KMS-11 (cell line): ENCODE data around the gene FER1L5.
A peak's percentile ranks its signal among the peaks of the same experiment; 100 is the strongest.

Source experiments
- H2AFZ ChIP-seq: fragments of 200-600 bp; sonication (generic); 2 replicates; pipeline ENCODE4 v1.6.1; 2016; ENCODE audit warnings: antibody characterized with exemption, mixed run types, low read depth
- H3K27ac ChIP-seq: fragments of 200-600 bp; sonication (generic); 2 replicates; pipeline ENCODE4 v1.6.1; 2016; ENCODE audit warnings: mild to moderate bottlenecking, mixed run types
- H3K27me3 ChIP-seq: fragments of 200-600 bp; sonication (generic); 2 replicates; pipeline ENCODE4 v1.6.1; 2017; ENCODE audit warnings: mild to moderate bottlenecking, low read depth, mixed run types, moderate library complexity; ENCODE audit not compliant: insufficient read depth
- H3K36me3 ChIP-seq: fragments of 200-600 bp; sonication (generic); 2 replicates; pipeline ENCODE4 v1.6.1; 2017; ENCODE audit warnings: mild to moderate bottlenecking, mixed run types; ENCODE audit not compliant: insufficient read depth
- H3K4me1 ChIP-seq: fragments of 200-600 bp; sonication (generic); 2 replicates; pipeline ENCODE4 v1.6.1; 2016; ENCODE audit warnings: mild to moderate bottlenecking, low read depth, mixed run types; ENCODE audit not compliant: poor library complexity, severe bottlenecking
- H3K4me2 ChIP-seq: fragments of 200-600 bp; sonication (generic); 2 replicates; pipeline ENCODE4 v1.7.0; 2016; ENCODE audit warnings: mild to moderate bottlenecking, mixed run types
- H3K4me3 ChIP-seq: fragments of 200-600 bp; sonication (generic); IDR thresholded peaks from 2 replicates; pipeline ENCODE4 v1.6.1; 2017; ENCODE audit warnings: low read depth, low read length, mixed read lengths; ENCODE audit not compliant: insufficient read depth
- H3K79me2 ChIP-seq: fragments of 200-600 bp; sonication (generic); 2 replicates; pipeline ENCODE4 v1.6.1; 2016; ENCODE audit warnings: low read depth, mixed run types; ENCODE audit not compliant: insufficient read depth
- H3K9ac ChIP-seq: fragments of 200-600 bp; sonication (generic); 2 replicates; pipeline ENCODE4 v1.6.1; 2016; ENCODE audit warnings: mild to moderate bottlenecking, mixed run types
- H4K20me1 ChIP-seq: fragments of 200-600 bp; sonication (generic); 2 replicates; pipeline ENCODE4 v1.6.1; 2016; ENCODE audit warnings: mild to moderate bottlenecking, mixed run types; ENCODE audit not compliant: insufficient read depth
- TF ChIP-seq, protein P1 (sequence below): fragments of 200-600 bp; sonication (generic); conservative IDR thresholded peaks from 2 replicates; pipeline ENCODE4 v1.6.1; 2017; ENCODE audit warnings: low read depth, mild to moderate bottlenecking, antibody characterized with exemption, low read length, moderate library complexity, mixed read lengths

Gene FER1L5

GRCh38 chr2:96626553-96626942 is 16.0 kb upstream of the FER1L5 start:
- Histone ChIP-seq H3K4me2 (no peak overlapping the region), H3K27ac (no peak overlapping the region), H3K36me3 (no peaks in the 10 kb centered on the region; the same call in 1 of the 2 replicates), H3K79me2 (peaks cover under 1% of the 10 kb centered on the region; the same call in 1 of the 2 replicates), H3K9ac (no peak overlapping the region), H3K27me3 (no peaks in the 10 kb centered on the region), H3K4me1 (peaks cover 7% of the 10 kb centered on the region), H4K20me1 (no peaks in the 10 kb centered on the region), H3K4me3 (no peak overlapping the region), H2AFZ (no peak overlapping the region)
- TF ChIP-seq, protein P1, sequence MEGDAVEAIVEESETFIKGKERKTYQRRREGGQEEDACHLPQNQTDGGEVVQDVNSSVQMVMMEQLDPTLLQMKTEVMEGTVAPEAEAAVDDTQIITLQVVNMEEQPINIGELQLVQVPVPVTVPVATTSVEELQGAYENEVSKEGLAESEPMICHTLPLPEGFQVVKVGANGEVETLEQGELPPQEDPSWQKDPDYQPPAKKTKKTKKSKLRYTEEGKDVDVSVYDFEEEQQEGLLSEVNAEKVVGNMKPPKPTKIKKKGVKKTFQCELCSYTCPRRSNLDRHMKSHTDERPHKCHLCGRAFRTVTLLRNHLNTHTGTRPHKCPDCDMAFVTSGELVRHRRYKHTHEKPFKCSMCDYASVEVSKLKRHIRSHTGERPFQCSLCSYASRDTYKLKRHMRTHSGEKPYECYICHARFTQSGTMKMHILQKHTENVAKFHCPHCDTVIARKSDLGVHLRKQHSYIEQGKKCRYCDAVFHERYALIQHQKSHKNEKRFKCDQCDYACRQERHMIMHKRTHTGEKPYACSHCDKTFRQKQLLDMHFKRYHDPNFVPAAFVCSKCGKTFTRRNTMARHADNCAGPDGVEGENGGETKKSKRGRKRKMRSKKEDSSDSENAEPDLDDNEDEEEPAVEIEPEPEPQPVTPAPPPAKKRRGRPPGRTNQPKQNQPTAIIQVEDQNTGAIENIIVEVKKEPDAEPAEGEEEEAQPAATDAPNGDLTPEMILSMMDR = no peak

GRCh38 chr2:96631804-96632435 is 10.6 kb upstream of the FER1L5 start:
- Histone ChIP-seq H4K20me1 (no peaks in the 10 kb centered on the region), H3K4me2 (no peak overlapping the region), H3K9ac (no peak overlapping the region), H3K79me2 (peaks cover 55% of the 10 kb centered on the region; the same call in 1 of the 2 replicates), H3K27me3 (no peaks in the 10 kb centered on the region), H3K36me3 (peaks cover 4% of the 10 kb centered on the region; the same call in 1 of the 2 replicates), H3K27ac (no peak overlapping the region), H2AFZ (no peak overlapping the region), H3K4me1 (peaks cover 43% of the 10 kb centered on the region), H3K4me3 (no peak overlapping the region)
- TF ChIP-seq, protein P1 = no peak

DNA sequence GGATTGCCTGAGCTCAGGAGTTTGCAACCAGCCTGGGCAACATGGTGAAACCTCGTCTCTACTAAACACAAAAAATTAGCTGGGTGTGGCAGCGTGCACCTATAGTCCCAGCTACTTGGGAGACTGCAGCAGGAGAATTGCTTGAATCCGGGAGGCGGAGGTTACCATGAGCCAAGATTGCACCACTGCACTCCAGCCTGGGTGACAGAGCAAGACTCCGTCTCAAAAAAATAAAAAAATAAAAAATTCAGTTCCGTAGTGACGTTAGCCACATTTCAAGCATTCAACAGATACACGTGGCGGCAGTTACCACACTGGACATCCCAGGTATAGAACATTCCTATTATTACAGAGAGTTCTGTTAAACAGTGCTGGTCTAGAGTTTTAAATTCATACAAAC is 8.9 kb upstream of the FER1L5 start:
- peaks cover 63% of the 10 kb centered on the region; the same call in 1 of the 2 replicates for H3K79me2 ChIP-seq
- H3K9ac ChIP-seq = no peak overlapping the region
- H3K4me3 ChIP-seq = no peak overlapping the region
- H3K4me2 ChIP-seq = peak overlapping the region; percentile 100
- H3K4me1 ChIP-seq = peaks cover 46% of the 10 kb centered on the region
- H3K36me3 ChIP-seq = peaks cover 4% of the 10 kb centered on the region; the same call in 1 of the 2 replicates
- no peaks in the 10 kb centered on the region for H4K20me1 ChIP-seq
- H3K27ac ChIP-seq = no peak overlapping the region
- TF ChIP-seq, protein P1 = no peak
- no peak overlapping the region for H2AFZ ChIP-seq
- no peaks in the 10 kb centered on the region for H3K27me3 ChIP-seq

- Histone ChIP-seq H3K4me2 (peak overlapping the region; percentile 100), H4K20me1 (no peaks in the 10 kb centered on the region), H3K36me3 (peaks cover 3% of the 10 kb centered on the region; the same call in 1 of the 2 replicates), H3K27ac (peak overlapping the region; percentile 58), H3K4me1 (peaks cover 51% of the 10 kb centered on the region), H3K4me3 (peak overlapping the region; percentile 89), H2AFZ (no peak overlapping the region), H3K9ac (peak overlapping the region; percentile 61), H3K27me3 (no peaks in the 10 kb centered on the region), H3K79me2 (peaks cover 61% of the 10 kb centered on the region; the same call in 1 of the 2 replicates)
- TF ChIP-seq, protein P1 = no peak
Measured at GRCh38 chr2:96636551-96637171, 5.9 kb upstream of the FER1L5 start.
